Measurements from ENCODE around the gene RPP25.

GRCh38 chr15:74958908-74959585, 2.5 kb upstream of the RPP25 start:
- TF ChIP-seq CTCF (IDR thresholded peaks at IDR 0.05) (no peak), POLR2A (IDR thresholded peaks at IDR 0.05) (no peak)

Measured in esophagus squamous epithelium (tissue), 4 donors.